Thymus (tissue), 14 donors: Measurements from ENCODE around the gene TRIM34. TPM values are rescaled to one million over a fixed set of nuclear protein-coding genes. Genes with fewer than 3 reads are reported as not detected.
A peak's percentile ranks its signal among the peaks of the same experiment; 100 is the strongest.
"Not testable (repeated sequence)": the region's sequence is repeated elsewhere in the genome, so short reads cannot be mapped to it uniquely, and the experiment has no call there.

Source experiments
- DNase-seq, 9 donors: peaks; one replicate each; pipeline ENCODE4 v3.0.0-alpha.2; 2013; ENCODE audit warnings: low spot score in 9 of 9, low read depth in 6 of 9, missing footprints in 1 of 9
- H3K27ac ChIP-seq, 2 donors: one replicate each; pipeline ENCODE4 v1.5.1; 2013; ENCODE audit warnings: control low read depth in 1 of 2, low read depth in 1 of 2, low read length in 1 of 2, mild to moderate bottlenecking in 1 of 2, moderate library complexity in 1 of 2
- H3K27me3 ChIP-seq, 2 donors: one replicate each; pipeline ENCODE4 v1.5.1; 2013; ENCODE audit warnings: low read length in 1 of 2; ENCODE audit not compliant: control insufficient read depth in 2 of 2, insufficient read depth in 1 of 2
- H3K36me3 ChIP-seq, 2 donors: one replicate each; pipeline ENCODE4 v1.5.1; 2013; ENCODE audit warnings: low read length in 1 of 2, mild to moderate bottlenecking in 1 of 2, moderate library complexity in 1 of 2; ENCODE audit not compliant: control insufficient read depth in 2 of 2, insufficient read depth in 2 of 2
- H3K4me1 ChIP-seq, 2 donors: one replicate each; pipeline ENCODE4 v1.5.1; 2013; ENCODE audit warnings: low read length in 2 of 2; ENCODE audit not compliant: control insufficient read depth in 2 of 2, insufficient read depth in 2 of 2
- H3K4me3 ChIP-seq, 2 donors: one replicate each; pipeline ENCODE4 v1.5.1; 2013; ENCODE audit warnings: low read length in 2 of 2, control low read depth in 1 of 2, mild to moderate bottlenecking in 1 of 2
- H3K9me3 ChIP-seq, 2 donors: one replicate each; pipeline ENCODE4 v1.5.1; 2013; ENCODE audit warnings: low read length in 1 of 2, mild to moderate bottlenecking in 1 of 2; ENCODE audit not compliant: control insufficient read depth in 2 of 2, insufficient read depth in 1 of 2
- WGBS: extraction: QIAGEN DNeasy Blood & Tissue Kit; methylation state at CpG from one replicate; pipeline ENCODE4 v1.1.7; 2013; 5-methylcytosine and 5-hydroxymethylcytosine counted together
- long read RNA-seq, 10 donors: transcript quantifications; one replicate each; lab custom pipeline, GENCODE V29; 2026
- polyA plus RNA-seq: library from polyadenylated mRNA; stranded (reverse); fragments of 200-250 nt; gene quantifications from one replicate; pipeline ENCODE4 v1.2.3, GENCODE V29; 2013
- total RNA-seq: library from RNA; stranded (reverse); fragments of 120-200 nt; gene quantifications from one replicate; pipeline ENCODE4 v1.2.4, GENCODE V29; 2013
- donor health status: healthy.

TRIM34 gene, protein sequence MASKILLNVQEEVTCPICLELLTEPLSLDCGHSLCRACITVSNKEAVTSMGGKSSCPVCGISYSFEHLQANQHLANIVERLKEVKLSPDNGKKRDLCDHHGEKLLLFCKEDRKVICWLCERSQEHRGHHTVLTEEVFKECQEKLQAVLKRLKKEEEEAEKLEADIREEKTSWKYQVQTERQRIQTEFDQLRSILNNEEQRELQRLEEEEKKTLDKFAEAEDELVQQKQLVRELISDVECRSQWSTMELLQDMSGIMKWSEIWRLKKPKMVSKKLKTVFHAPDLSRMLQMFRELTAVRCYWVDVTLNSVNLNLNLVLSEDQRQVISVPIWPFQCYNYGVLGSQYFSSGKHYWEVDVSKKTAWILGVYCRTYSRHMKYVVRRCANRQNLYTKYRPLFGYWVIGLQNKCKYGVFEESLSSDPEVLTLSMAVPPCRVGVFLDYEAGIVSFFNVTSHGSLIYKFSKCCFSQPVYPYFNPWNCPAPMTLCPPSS
- 15.0 TPM for total RNA-seq
- polyA plus RNA-seq, result 8.0 TPM
- long read RNA-seq, donor 1, result 0 reads
- long read RNA-seq, donor 2, result 0 reads
- long read RNA-seq, donor 3, partial matches to known transcripts, result 0 of 2 reads
- long read RNA-seq, donor 3, other reads (novel, unspliced or antisense), result 0 of 2 reads
- long read RNA-seq, donor 4, partial matches to known transcripts, result 0 of 1 reads
- long read RNA-seq, donor 4, other reads (novel, unspliced or antisense), result 0 of 1 reads
- long read RNA-seq, donor 5, partial matches to known transcripts, result 0 of 3 reads
- long read RNA-seq, donor 5, other reads (novel, unspliced or antisense), result 0 of 3 reads
- long read RNA-seq, donor 6, partial matches to known transcripts, result 0 of 3 reads
- long read RNA-seq, donor 6, other reads (novel, unspliced or antisense), result 0 of 3 reads
- long read RNA-seq, donor 7, partial matches to known transcripts, result 0 of 3 reads
- long read RNA-seq, donor 7, other reads (novel, unspliced or antisense), result 0 of 3 reads
- long read RNA-seq, donor 8, result 0 reads
- long read RNA-seq, donor 9, partial matches to known transcripts, result 0 of 1 reads
- long read RNA-seq, donor 9, other reads (novel, unspliced or antisense), result 0 of 1 reads
- long read RNA-seq, donor 10, partial matches to known transcripts, result 0 of 2 reads
- long read RNA-seq, donor 10, other reads (novel, unspliced or antisense), result 0 of 2 reads

DNA sequence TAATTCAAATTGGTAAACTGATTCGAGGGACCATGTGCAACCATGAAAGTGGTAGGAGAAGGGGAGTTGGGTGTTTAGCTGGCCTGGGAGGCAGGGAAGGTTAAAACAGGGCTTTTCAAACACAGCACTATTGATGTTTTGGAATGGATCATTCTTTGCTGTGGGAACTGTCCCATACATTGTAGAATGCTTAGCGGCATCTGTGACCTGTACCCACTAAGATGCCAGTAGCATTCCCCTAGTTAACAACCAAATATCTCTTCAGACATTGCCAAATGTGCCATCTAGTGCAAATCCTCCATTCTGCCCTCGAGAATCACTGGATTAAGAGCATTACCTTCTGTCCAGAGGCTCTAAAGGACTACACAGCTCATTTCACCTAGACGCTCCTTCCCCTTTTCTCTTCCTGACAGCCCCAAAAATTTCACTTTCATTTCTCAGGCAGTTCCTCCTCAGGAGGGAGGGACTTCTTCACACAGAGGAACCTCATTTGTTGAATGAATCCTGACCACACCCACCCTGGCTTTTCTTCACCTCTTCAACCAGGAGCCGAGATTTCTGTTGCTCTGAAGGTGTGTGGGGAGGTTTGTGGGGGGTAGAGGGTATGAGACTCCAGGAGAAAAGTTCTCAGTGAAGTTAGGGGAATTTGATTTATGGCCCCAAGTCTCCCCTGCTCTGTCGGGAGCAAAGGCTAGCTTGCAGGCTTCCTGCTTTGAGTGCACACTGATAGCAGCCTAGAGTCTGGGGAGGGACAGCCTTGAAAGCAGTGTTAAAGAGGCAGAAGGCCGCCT is at the start of gene TRIM34:
TRIM34 (plus strand) TSS at position 513 of the 791 bp plus-strand sequence. CDS start 7,331 bp downstream, outside the sequence.
- no peaks in the 10 kb centered on the region for H3K27me3 ChIP-seq
- H3K4me1 ChIP-seq, result peaks cover 6 to 13% of the 10 kb centered on the region in 2 donors
- H3K9me3 ChIP-seq, result no peaks in the 10 kb centered on the region
- peak; percentile 63 to 91 (median 77) for DNase-seq
- H3K27ac ChIP-seq, result peak within 1 kb of the TSS; percentile 75 to 85
- H3K4me3 ChIP-seq, result peak within 1 kb of the TSS; percentile 61 to 63
- H3K36me3 ChIP-seq, result no peaks in the 10 kb centered on the region
- 24% methylated on average over 7 of the region's 7 CpGs for WGBS

DNA sequence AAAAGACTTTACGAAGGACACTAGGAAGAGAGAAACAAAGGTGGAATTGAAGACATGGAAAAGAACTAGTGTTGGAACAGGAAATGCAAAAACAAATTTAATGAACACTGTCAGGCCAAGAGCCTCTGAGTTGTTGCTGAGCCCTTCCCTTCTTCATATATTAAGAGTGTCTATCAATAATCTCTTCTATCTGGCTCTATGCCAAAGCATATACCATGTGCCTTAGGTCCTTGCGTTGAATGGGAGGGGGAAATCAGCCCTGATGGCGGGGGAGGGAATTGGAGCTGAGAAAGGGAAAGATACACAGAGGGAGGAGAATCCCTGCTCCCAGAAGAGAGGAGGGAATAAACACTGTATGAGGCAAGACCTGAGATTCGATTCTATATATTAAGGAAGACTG is 49.6 kb upstream of the TRIM34 start:
- DNase-seq, result no peak
- no peak overlapping the region for H3K27ac ChIP-seq
- no peaks in the 10 kb centered on the region for H3K9me3 ChIP-seq
- no peaks in the 10 kb centered on the region for H3K27me3 ChIP-seq
- H3K4me1 ChIP-seq, result no peaks in the 10 kb centered on the region
- WGBS, result 92% methylated on average over 4 of the region's 4 CpGs
- H3K4me3 ChIP-seq, result no peak overlapping the region
- no peaks in the 10 kb centered on the region for H3K36me3 ChIP-seq

DNA sequence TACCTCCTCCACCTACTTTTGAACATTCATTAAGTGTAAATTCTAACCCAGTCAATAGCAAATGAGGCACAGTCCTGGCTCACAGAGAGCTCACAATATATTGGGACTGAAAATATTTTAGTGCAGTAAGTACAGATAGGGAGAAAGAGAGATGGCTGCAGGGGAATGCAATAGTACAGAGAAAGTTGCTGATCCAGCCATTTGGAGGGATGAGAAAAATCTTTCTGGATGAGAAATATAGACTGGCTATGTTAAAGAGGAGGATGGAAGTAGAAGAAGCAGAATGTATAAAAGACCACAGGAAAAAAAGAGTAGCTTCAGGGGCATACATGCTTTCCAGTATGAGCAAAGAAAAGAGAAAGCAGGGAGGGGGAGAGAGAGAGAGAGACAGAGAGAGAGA is 47.7 kb upstream of the TRIM34 start:
- H3K27ac ChIP-seq, result no peak overlapping the region
- no peak for DNase-seq
- H3K9me3 ChIP-seq, result no peaks in the 10 kb centered on the region
- no peaks in the 10 kb centered on the region for H3K27me3 ChIP-seq
- no peaks in the 10 kb centered on the region for H3K4me1 ChIP-seq
- H3K4me3 ChIP-seq, result no peak overlapping the region
- H3K36me3 ChIP-seq, result no peaks in the 10 kb centered on the region

DNA sequence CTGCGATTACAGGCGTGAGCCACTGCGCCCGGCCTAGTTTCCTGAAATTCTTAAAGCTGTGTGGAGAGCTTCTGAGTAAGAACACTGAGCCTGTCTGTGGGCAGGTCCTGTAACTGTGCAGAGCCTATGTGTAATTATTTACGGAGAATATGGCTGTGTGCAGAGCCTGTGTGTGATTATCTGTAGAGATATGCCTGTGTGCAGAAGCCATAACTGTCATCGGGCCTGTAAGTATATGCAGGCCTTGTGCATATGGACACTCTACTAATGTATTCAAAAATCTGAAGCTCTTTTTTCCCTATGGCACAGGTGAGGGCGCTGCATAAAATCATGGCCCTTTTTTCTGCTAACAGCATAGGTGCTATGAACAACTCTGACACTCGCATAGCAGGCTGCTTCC is 44.2 kb upstream of the TRIM34 start, which contains the start of gene OR52B6:
OR52B6 (plus strand) TSS at position 301 of the 400 bp plus-strand sequence; CDS start at position 301, 0 bp downstream.
- Histone ChIP-seq H3K27ac (no peak within 1 kb of the TSS), H3K36me3 (no peaks in the 10 kb centered on the region), H3K9me3 (no peaks in the 10 kb centered on the region), H3K27me3 (no peaks in the 10 kb centered on the region), H3K4me1 (no peaks in the 10 kb centered on the region), H3K4me3 (no peak within 1 kb of the TSS)
- DNase-seq, result no peak
- 98% methylated on average over 8 of the region's 8 CpGs for WGBS

DNA sequence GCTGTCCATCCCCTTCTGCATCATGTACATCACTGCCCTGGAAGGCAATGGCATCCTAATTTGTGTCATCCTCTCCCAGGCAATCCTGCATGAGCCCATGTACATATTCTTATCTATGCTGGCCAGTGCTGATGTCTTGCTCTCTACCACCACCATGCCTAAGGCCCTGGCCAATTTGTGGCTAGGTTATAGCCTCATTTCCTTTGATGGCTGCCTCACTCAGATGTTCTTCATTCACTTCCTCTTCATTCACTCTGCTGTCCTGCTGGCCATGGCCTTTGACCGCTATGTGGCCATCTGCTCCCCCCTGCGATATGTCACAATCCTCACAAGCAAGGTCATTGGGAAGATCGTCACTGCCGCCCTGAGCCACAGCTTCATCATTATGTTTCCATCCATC is 43.8 kb upstream of the TRIM34 start:
- no peaks in the 10 kb centered on the region for H3K36me3 ChIP-seq
- no peaks in the 10 kb centered on the region for H3K4me1 ChIP-seq
- H3K4me3 ChIP-seq, result no peak overlapping the region
- DNase-seq, result no peak
- no peak overlapping the region for H3K27ac ChIP-seq
- H3K27me3 ChIP-seq, result no peaks in the 10 kb centered on the region
- WGBS, result 83% methylated on average over 4 of the region's 4 CpGs
- no peaks in the 10 kb centered on the region for H3K9me3 ChIP-seq

DNA sequence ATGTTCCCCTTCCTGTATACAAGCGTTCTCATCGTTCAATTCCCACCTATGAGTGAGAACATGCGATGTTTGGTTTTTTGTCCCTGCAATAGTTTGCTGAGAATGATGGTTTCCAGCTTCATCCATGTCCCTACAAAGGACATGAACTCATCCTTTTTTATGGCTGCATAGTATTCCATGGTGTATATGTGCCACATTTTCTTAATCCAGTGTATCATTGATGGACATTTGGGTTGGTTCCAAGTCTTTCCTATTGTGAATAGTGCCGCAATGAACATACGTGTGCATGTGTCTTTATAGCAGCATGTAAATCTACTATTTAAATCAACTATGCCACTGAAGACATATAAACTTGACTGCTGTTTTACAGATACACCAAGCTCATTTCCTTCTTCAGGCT is 40.3 kb upstream of the TRIM34 start:
- not testable (repeated sequence) for H3K4me1 ChIP-seq, H3K27ac ChIP-seq, H3K9me3 ChIP-seq, H3K36me3 ChIP-seq, H3K27me3 ChIP-seq, DNase-seq, H3K4me3 ChIP-seq
- WGBS, result 91% methylated on average over 5 of the region's 5 CpGs

DNA sequence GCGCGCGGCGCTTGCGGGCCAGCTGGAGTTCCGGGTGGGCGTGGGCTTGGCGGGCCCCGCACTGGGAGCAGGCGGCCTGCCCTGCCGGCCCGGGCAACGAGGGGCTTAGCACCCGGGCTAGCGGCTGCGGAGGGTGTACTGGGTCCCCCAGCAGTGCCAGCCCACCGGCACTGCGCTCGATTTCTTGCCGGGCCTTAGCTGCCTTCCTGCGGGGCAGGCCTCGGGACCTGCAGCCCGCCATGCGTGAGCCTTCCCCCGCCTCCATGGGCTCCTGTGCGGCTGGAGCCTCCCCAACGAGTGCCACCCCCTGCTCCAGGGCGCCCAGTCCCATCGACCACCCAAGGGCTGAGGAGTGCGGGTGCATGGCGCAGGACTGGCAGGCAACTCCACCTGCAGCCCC is 34.9 kb upstream of the TRIM34 start:
- H3K27ac ChIP-seq, H3K4me1 ChIP-seq, H3K9me3 ChIP-seq, H3K4me3 ChIP-seq, H3K27me3 ChIP-seq, DNase-seq, H3K36me3 ChIP-seq: not testable (repeated sequence)
- WGBS, result 98% methylated on average over 31 of the region's 31 CpGs

DNA sequence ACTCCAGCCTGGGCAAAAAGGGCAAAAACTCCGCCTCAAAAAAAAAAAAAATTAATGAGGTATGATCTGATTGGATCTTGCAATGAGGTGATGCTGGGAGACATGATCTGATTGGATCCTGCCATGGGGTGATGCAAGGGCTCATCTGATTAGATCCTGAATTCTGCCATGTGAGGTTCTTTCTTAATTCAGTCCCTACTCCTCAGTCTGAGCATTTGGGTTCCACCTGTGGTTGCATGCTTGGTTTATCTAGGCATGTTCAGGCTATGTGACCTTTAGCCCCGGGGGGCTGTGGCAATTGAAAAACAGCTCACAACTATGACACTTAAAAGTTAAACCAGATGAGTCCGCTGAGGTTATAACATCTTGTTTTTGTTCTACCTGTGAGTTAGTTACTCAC is 33.2 kb upstream of the TRIM34 start:
- H3K27ac ChIP-seq, result no peak overlapping the region

More for the DNA sequence above, 33.2 kb upstream of the TRIM34 start:
- peaks cover 0 to 5% of the 10 kb centered on the region in 2 donors for H3K4me1 ChIP-seq
- no peaks in the 10 kb centered on the region for H3K36me3 ChIP-seq
- H3K9me3 ChIP-seq, result no peaks in the 10 kb centered on the region
- no peaks in the 10 kb centered on the region for H3K27me3 ChIP-seq
- DNase-seq, result no peak
- H3K4me3 ChIP-seq, result no peak overlapping the region
- 94% methylated on average over 3 of the region's 3 CpGs for WGBS
